Stomach (tissue), 4 donors: ENCODE measurements around the gene MACROD1.

Source experiments
- CTCF ChIP-seq, 7 experiments: fragments of 450-650 bp in 4 of 7; fragments of 200-600 bp in 3 of 7; sonication (generic) in 3 of 7; IDR thresholded peaks; one replicate each; pipeline ENCODE4 v1.5.1; 2016 to 2019; ENCODE audit warnings: antibody characterized with exemption in 7 of 7, control low read depth in 2 of 7, mild to moderate bottlenecking in 1 of 7
- POLR2AphosphoS5 ChIP-seq, 3 donors: sonication (generic); formaldehyde crosslinking; IDR thresholded peaks; one replicate each; pipeline ENCODE4 v1.6.1; 2016; ENCODE audit warnings: antibody characterized with exemption in 3 of 3

- TF ChIP-seq CTCF (IDR thresholded peaks at IDR 0.05): no peak
- no peak for TF ChIP-seq POLR2AphosphoS5 (IDR thresholded peaks at IDR 0.05)
Measured at GRCh38 chr11:64020976-64021756, 144.7 kb downstream of the MACROD1 start.
